DMS53 treated with DMSO at 0.1 percent for 48 hours (cell line): ENCODE measurements around the gene CSNK1A1L.
A peak's percentile ranks its signal among the peaks of the same experiment; 100 is the strongest.

Experiments
- DNase-seq: peaks from one replicate; lab custom pipeline; 2025; ENCODE audit not compliant: unreplicated experiment; lab: John Stamatoyannopoulos, UW

The CSNK1A1L gene

GRCh38 chr13:37105251-37105714, at the start of gene CSNK1A1L:
Gene CSNK1A1L, minus strand, starts transcription at chr13:37105664. Its CDS starts 408 bp downstream, at chr13:37105256.
- DNase-seq: no peak

GRCh38 chr13:37149380-37149779, 43.9 kb upstream of the CSNK1A1L start:
- no peak for DNase-seq

GRCh38 chr13:37148501-37148900, 43.0 kb upstream of the CSNK1A1L start:
- no peak for DNase-seq

- no peak for DNase-seq
These were observed 39.2 kb upstream of the CSNK1A1L start for GRCh38 chr13:37144661-37145060.

GRCh38 chr13:37143911-37144310, 38.4 kb upstream of the CSNK1A1L start:
- DNase-seq: no peak

GRCh38 chr13:37142877-37143276, 37.4 kb upstream of the CSNK1A1L start:
- no peak for DNase-seq

- DNase-seq: no peak
These were observed 35.5 kb upstream of the CSNK1A1L start for GRCh38 chr13:37141011-37141410.

- DNase-seq: no peak
These were observed 33.9 kb upstream of the CSNK1A1L start for GRCh38 chr13:37139356-37139755.

GRCh38 chr13:37138926-37139325, 33.5 kb upstream of the CSNK1A1L start:
- no peak for DNase-seq

GRCh38 chr13:37138169-37138568, 32.7 kb upstream of the CSNK1A1L start:
- peak; percentile 3 for DNase-seq

GRCh38 chr13:37136633-37137032, 31.2 kb upstream of the CSNK1A1L start:
- no peak for DNase-seq

- DNase-seq: no peak
These were observed 30.7 kb upstream of the CSNK1A1L start for GRCh38 chr13:37136187-37136586.

- DNase-seq: no peak
These were observed 29.1 kb upstream of the CSNK1A1L start for GRCh38 chr13:37134411-37135041.

GRCh38 chr13:37132211-37132610, 26.7 kb upstream of the CSNK1A1L start:
- no peak for DNase-seq

GRCh38 chr13:37131092-37131491, 25.6 kb upstream of the CSNK1A1L start:
- no peak for DNase-seq

GRCh38 chr13:37129866-37130265, 24.4 kb upstream of the CSNK1A1L start:
- no peak for DNase-seq

GRCh38 chr13:37127691-37128241, 22.3 kb upstream of the CSNK1A1L start:
- DNase-seq: peak; percentile 39

- DNase-seq: no peak
These were observed 17.9 kb upstream of the CSNK1A1L start for GRCh38 chr13:37123337-37123736.

- DNase-seq: no peak
These were observed 12.6 kb upstream of the CSNK1A1L start for GRCh38 chr13:37118016-37118415.

GRCh38 chr13:37114250-37114649, 8.8 kb upstream of the CSNK1A1L start:
- no peak for DNase-seq

GRCh38 chr13:37113534-37113933, 8.1 kb upstream of the CSNK1A1L start:
- peak; percentile 38 for DNase-seq

GRCh38 chr13:37109051-37109678, 3.7 kb upstream of the CSNK1A1L start:
- peak; percentile 46 for DNase-seq
